ENCODE data around the gene SMG6. TPM values are rescaled to one million over a fixed set of nuclear protein-coding genes. Genes with fewer than 3 reads are reported as not detected.
"Not testable (repeated sequence)": the region's sequence is repeated elsewhere in the genome, so short reads cannot be mapped to it uniquely, and the experiment has no call there.

Gene SMG6
- 10 to 100 TPM; 27.8 to 29.4 TPM for total RNA-seq
- long read RNA-seq, transcript SMG6-215 (1 exons, 2,419 nt), result major isoform, 13 of 22 reads
- long read RNA-seq, partial matches to known transcripts, result 5 of 22 reads
- long read RNA-seq, other reads (novel, unspliced or antisense), result 4 of 22 reads

DNA sequence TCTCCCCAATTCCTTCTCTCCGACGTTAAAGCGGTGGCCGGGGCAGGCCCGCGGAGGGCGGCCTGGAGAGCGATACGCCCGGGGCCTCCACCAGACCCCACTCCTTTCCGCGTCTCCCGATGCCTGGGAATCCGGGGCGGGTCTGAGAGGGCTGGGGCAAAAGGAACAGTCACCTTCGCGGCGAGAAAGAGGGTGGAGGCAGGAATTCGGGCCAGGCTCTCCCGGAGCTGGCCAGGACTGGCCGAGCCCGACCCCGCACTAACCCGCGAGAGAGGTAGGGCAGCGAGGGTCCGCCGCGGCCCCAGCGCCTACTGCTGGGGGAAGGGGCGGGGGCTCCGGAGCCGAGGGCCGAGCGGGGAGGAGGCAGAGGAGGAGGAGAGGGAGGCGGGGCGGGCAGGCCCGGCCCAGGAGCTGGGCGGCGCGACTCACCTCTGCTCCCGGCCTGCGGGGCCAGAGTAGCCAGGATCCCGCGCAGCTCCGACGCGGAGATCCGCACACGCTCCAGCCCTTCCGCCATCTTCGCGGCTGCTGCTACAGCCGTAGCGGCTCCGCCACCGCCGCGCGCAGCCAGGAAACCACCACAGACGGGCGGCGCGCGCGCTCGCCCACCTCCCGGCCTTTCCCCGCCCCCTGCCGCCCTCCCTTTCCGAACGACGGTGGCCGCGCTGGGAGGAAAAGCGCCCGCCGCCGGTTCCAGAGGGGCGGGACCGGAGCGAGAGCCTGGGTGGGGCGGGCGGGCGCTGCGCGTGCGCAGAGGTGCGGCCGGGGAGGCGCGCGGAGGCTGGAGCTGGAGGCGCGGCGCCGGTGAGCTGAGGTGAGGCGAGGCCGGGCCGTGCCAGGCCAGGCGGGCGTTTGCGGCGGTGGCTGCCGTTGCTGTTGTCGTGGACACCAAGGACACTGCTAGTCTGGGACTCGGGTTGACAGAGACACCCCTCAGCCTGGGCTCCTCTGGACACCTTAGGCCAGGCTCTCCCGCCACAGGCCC is at the start of gene SMG6, which contains the start of gene SRR:
SMG6 (minus strand) TSS at position 582 of the 985 bp plus-strand sequence; CDS start at position 517, 65 bp downstream.
SRR (plus strand) TSS at position 747 of the 985 bp plus-strand sequence. CDS start 11,611 bp downstream, outside the sequence.
- ATAC-seq, result peak; percentile 90
- intact Hi-C loops (cut with DNase I, micrococcal nuclease), result no loop called here
- peak; percentile 87 to 94 for DNase-seq

DNA sequence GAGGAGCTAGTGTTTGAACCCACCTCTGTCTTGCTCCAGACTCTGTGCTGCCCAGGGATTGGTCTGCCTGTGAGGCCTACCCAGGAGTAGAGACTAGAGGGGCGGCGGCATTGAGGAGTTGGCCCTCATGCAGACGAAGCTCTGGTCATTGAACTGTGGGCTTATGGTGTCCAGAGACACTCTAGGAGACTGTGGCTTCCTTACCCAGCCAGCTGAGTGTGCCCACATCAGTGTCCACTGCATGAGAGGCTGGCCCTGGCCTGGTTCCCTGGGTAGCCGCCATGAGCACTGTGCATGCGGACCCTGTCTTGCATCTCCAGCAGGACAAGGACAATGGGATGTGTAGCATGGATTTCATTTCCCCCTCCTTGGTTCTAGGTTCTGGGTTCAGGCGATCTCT is 47.7 kb upstream of the SMG6 start:
- ATAC-seq (no peak), DNase-seq (no peak)
- intact Hi-C loops (cut with DNase I, micrococcal nuclease), result no loop called here

DNA sequence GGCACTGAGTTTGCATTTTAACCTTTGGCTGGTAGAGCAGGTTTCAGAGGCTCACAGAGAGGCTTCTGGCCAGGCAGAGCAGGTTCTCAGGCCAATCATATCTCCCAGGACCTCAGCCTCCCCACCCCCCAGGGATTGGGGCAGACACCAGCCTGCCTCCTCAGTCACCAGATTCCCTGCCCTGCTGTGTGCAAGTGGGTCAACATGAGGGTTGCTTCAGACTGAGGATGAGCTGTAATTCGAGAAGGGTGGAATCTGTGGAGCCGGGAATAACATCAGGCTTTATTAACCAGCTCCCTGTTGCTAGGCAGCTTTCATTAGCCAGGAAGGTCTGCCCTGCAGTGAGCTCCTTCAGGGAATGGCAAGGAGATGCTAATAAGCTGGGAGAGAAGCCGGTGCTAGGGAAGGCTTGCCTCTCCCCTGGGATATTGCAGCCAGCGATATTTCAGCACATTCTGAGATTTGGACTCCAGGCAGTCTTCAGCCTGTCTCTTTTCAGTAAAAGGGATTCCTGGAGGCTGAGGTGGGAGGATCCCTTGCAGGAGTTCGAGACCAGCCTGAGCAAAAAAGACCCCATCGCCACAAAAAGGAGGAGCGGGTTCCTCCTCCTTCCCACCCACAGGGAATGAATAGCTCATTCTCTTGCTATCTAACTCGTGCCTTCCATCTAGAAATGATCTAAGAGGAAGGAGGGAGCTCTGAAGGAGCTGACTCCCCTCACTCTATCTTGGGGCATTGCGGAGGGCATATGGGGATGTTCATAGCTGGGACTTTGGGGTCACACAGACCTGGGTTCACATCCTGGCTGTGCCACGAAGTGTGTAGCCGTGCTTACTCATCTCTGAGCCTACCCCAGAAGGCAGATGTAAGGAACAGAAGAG is 44.5 kb upstream of the SMG6 start:
- intact Hi-C loops (cut with DNase I, micrococcal nuclease), result no loop called here
- DNase-seq (peak; percentile 57 to 60), ATAC-seq (peak; percentile 87)

DNA sequence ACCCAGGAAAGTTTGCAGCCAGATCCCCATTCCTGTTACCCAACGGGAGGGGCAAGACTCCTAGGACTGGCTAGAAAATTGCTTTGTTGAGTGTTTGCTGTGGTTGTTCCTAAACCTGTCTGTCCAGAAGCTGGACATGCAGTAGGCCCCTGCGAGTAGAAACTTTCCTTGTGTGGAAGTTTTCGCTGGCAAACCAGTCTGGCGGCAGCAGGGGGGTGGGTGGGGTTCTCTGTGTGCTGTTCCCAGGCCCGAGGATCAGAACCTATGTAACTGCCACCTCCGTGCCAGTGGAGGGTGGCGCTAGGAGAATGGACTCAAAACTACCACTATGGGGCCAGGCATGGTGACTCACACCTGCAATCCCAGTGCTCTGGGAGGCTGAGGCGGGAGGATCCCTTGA is 42.9 kb upstream of the SMG6 start:
- intact Hi-C loops (cut with DNase I, micrococcal nuclease), result no loop called here
- ATAC-seq (no peak), DNase-seq (no peak)

DNA sequence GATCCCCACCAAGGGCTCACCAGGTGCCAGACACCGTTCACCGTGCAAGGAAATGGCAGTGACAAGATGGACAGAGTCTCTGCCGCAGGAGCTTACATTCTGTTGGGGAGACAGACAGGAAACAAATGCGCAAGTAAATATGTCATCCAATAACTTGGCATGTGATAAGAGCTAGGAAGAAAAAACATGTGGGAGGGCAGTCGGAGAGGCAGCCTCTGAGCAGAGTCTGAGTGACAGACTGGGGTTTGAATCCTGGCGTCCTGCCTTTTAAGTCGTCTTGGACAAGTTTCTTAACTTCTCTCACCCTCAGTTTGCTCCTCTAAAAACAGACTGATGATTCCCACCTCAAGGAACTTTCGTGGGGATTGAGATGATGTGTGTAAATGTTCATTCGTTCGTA is 40.9 kb upstream of the SMG6 start:
- DNase-seq, result no peak
- intact Hi-C loops (cut with DNase I, micrococcal nuclease), result no loop called here
- ATAC-seq, result no peak

DNA sequence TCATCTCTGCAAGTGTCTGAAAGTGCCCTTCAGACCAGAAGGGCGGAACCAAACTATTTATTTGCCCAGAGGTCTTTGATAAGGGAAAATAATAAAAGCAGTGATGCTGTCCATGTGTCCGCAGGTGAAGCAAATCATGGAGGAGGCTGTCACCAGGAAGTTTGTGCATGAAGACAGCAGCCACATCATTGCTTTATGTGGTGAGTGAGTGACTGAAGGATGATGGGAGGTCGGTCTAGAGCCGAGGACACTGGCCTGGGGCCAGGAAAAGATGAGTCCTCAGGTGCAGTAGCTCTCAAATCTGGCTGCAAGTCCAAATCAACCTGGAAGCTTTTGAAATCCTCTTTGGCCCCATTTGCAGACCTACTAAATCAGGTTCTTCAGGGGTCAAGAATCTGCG is 39.8 kb upstream of the SMG6 start:
- intact Hi-C loops (cut with DNase I, micrococcal nuclease), result no loop called here
- DNase-seq (peak in 1 of 2 donors; percentile 54), ATAC-seq (peak; percentile 67)

DNA sequence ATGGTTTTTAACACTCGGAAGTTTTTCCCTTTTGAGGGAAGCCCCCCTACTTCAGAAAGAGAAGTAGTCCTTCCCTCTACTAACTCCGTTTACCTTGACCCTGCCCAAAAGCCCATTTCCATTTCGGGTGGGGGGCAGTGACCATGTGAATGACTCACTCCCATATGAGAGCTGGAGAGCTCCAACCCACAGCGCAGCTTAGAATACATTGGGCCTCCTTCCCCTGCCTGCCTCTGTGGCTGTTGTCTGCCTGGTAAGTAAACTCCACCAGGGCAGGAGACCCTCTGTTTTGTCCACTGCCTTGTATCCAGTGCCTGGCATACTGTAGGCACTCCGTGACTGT is 34.7 kb upstream of the SMG6 start:
- intact Hi-C loops (cut with DNase I, micrococcal nuclease), result no loop called here
- no peak for ATAC-seq
- no peak for DNase-seq

DNA sequence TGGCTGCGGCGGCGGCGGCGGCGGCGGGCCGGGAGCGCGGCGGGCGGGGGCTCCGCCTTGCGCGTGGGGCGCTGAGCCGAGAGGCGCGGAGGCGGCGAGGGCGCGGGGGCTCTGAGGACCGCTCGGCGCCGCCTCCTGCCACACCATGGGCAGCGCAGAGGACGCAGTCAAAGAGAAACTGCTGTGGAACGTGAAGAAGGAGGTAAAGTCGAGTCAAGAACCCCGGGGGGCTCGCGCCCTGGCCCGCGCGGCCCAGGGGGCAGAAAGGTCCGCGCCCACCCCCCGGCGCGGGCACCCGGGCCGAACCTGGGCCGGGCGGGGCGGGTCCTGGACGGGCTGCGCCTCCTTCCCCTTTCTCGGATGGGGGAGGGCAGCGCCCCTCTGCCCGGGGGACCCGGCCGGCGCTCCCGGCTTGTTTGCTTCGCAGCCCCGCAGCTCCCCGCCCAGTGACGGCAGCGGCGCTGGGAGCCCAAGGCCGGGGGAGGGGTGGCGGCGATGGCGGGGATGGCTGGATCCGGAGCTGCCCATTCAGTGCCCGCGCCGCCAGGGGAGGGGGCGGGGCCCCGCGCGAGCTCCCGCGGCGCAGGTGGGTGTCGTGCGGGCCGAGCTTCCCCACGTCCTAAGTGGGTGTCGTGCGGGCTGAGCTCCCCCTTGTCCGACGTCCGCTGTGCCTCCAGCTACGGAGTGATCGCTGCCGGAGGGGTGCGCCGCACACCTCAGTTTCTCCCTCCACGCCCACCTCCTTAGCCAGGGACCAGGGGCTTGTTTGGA is 34.1 kb upstream of the SMG6 start:
- ATAC-seq, result peak; percentile 61
- intact Hi-C loops (cut with DNase I, micrococcal nuclease), result no loop called here
- peak; percentile 51 to 76 for DNase-seq

DNA sequence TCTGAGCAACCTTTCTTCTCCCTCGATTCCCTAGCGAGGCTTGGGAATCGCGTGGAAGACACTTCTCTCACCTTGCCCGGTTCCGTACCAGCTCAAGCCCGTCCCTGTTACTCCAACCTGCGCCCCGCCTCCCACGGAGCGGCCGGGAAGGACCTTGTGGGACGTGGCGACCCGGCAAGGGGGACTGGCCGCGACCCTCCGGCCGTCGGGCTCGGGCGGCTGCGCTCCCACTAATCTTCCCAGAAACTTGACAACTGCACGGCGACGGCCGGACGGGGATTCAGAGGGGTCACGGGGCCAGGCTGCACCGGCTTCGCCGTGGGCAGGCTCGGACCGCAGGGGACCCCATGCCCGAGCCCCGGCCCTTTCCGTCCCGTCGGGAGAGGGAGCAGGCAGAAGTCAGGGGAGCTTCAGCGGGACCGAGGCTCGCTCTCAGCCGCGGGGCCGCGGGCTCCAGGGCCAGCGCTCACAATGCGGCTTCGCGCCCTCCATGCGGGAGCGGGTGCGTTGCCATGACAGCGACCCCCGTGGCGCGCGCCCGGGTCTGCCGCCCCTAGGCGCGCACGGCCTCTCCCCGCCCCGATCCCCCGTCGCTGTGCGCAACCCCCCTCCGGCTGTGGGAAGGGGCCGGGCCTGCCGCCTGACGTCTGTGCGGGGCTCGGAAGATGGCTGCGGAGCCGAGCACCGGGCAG is 33.4 kb upstream of the SMG6 start, which contains the start of gene SGSM2:
SGSM2 (plus strand) TSS at position 650 of the 692 bp plus-strand sequence. CDS start 188 bp downstream, outside the sequence.
- intact Hi-C loops (cut with DNase I, micrococcal nuclease), result no loop called here
- ATAC-seq, result peak; percentile 57

DNA sequence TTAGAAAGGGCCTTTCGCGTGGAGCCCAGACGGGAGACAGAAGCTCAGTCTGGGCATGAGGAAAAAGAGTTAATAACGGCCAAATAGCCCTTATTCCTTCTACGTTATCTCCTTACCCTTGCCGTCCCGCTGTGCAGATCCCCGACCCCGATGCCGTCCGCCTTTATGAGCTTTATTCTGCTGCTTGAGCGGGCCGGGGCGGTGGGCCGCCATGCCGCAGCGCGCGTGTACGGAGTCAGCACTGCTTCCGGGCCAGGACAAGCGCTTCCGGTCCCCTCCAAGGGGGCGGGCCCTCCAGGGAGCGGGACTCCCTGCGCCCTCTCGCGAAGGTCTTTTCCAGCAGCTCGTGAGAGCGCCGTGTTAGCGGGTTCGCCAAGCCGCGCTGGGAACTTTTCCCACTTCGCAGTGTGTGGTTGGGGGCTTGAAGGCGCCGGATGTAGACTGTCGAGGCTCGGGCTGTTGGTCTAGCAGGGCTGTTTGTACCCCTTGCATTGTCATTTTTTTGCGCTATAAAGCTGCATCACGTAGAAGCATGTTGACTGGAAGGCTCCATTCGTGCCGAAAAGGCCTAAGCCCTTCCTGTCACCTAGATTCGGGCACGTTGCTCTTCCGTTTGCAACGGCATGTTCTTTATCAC is 32.7 kb upstream of the SMG6 start, which contains the start of gene TSR1:
TSR1 (minus strand) TSS at position 243 of the 637 bp plus-strand sequence; CDS start at position 213, 30 bp downstream.
- ATAC-seq (peak; percentile 93), DNase-seq (peak; percentile 91 to 92)
- intact Hi-C loops (cut with DNase I, micrococcal nuclease), result no loop called here

More for the DNA sequence above, 33.4 kb upstream of the SMG6 start, which contains the start of gene SGSM2:
- DNase-seq, result peak; percentile 57 to 73

DNA sequence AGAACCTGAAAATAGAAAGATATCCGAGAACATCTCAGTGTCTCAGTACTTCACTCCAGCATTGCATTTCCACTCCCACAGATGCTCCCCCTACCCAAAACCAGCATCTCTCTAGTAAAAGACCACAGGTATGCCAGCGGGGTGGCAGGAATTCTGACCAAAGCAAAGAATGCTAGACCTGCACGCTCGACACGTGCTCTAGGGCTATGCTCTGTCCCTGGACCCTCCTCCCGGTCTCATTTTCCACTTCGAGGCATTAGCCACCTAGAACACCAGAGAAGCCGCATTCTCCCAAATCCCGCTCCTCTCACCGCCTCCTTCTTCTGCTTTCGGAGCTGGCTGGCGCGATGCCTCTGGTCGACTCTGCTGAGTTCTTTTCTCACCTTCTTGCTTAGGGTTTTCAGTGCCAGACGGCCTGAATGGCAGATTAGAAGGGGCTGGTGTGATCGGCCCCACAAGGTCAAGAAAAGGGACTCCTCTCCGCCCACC is 32.2 kb upstream of the SMG6 start:
- DNase-seq (peak in 1 of 2 donors; percentile 28), ATAC-seq (no peak)
- intact Hi-C loops (cut with DNase I, micrococcal nuclease), result no loop called here

DNA sequence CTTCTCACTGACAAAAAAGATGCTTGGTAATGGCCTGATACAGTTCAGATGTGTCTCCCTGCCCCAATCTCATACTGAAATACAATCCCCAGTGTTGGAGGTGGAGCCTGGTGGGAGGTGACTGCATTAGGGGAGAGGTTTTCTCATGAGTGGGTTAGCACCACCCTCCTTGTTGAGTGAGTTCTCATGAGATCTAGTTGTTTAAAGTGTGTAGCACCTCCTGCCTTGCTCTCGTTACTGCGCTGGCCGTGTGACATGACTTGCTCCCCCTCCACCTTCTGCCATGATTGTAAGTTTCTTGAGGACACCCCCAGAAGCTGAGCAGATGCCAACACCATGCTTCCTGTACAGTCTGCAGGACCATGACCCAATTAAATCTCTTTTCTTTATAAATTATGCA is 27.7 kb upstream of the SMG6 start:
- no peak for DNase-seq
- no peak for ATAC-seq
- intact Hi-C loops (cut with DNase I, micrococcal nuclease), result no loop called here

DNA sequence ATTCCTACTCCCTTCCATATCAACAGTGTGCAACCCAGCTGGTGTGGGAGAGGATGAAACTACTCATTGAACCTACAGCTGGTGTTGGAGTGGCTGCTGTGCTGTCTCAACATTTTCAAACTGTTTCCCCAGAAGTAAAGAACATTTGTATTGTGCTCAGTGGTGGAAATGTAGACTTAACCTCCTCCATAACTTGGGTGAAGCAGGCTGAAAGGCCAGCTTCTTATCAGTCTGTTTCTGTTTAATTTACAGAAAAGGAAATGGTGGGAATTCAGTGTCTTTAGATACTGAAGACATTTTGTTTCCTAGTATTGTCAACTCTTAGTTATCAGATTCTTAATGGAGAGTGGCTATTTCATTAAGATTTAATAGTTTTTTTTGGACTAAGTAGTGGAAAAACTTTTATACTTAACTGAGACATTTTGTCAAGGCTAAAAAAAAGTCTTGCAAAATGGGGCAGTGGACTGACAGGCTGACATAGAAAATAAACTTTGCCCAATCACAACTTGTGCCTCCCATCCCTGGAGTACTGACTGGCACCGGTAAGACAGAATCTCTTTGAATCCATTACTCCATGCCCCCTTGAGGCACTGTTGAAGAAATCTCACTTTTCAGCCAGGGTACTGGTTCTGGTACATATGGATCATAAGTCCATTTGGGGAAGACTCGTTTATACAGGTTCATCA is 20.2 kb upstream of the SMG6 start:
- ATAC-seq, result no peak
- DNase-seq, result no peak
- intact Hi-C loops (cut with DNase I, micrococcal nuclease), result no loop called here

DNA sequence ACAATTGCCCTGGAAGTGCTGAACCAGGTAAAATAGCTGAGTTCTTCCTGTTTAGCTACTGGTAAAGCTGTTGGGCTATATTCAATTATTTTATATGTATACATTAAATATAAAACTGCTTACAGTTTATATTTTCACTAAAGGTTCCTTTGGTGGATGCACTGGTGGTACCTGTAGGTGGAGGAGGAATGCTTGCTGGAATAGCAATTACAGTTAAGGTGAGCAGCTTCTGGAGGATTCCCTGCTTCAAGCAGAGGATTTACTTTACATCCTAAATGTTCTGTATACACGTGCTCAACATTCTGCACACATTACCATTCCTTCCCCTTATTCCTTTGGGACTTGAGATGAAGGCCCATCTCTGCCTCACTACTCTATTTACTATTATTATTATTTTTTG is 17.8 kb upstream of the SMG6 start:
- DNase-seq, result no peak
- intact Hi-C loops (cut with DNase I, micrococcal nuclease), result no loop called here
- no peak for ATAC-seq

DNA sequence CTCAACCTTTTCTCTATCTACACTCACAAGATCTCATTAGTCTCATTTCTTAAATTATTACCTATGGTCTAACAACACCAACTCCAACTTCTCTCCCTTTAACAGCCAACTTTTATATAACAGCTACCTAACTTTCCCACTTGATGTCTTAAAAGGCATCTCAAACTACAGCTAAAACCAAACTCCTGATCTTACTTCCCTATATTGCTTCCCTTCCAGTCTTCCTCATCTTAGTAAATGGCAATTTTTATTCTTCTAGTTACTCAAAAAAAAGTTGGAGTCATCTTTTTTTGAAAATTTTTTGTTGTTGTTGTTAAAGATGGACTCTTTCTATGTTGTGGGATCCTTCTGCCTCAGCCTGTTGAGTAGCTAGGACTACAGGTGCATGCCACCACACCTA is 15.5 kb upstream of the SMG6 start:
- DNase-seq (no peak), ATAC-seq (no peak)
- intact Hi-C loops (cut with DNase I, micrococcal nuclease), result no loop called here

DNA sequence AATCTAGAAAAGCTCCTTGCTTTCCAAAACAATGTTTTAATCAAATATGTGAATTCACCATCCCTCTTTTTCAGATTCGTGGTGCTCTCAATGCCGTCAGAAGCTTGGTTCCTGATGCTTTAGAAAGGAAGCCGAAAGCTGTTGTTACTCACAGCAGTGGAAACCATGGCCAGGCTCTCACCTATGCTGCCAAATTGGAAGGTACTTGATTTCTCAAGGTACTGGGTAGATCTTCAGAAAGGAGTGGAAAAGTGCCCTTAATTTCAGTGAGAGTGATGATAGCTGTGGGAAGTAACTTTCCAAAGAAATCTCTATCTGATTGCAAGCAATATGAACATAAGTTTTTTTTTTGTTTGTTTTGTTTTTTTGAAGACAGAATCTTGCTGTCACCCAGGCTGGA is 14.2 kb upstream of the SMG6 start:
- intact Hi-C loops (cut with DNase I, micrococcal nuclease), result no loop called here
- no peak for ATAC-seq
- DNase-seq, result no peak

DNA sequence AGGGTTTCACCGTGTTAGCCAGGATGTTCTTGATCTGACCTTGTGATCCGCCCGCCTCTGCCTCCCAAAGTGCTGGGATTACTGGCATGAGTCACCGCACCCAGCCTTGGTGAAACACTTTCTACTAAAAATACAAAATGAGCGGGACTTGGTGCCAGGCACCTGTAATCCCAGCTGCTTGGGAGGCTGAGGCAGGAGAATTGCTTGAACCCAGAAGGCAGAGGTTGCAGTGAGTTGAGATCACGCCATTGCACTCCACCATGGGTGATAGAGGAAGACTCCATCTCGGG is 13.3 kb upstream of the SMG6 start:
- ATAC-seq; DNase-seq; intact Hi-C loops (cut with DNase I, micrococcal nuclease): not testable (repeated sequence)

Measured in left colon (tissue), 2 donors.